Activated CD4-positive, alpha-beta memory T cell treated with anti-CD3 and anti-CD28 coated beads for 36 hours (primary cell): Measurements from ENCODE around the gene LSAMP. TPM values are rescaled to one million over a fixed set of nuclear protein-coding genes. Genes with fewer than 3 reads are reported as not detected.

Source experiments
- CTCF ChIA-PET: fragments of 350-600 bp; sonication (Branson Sonifier 250); formaldehyde crosslinking; loops from one replicate; lab custom pipeline; 2021; ENCODE audit warnings: antibody characterized with exemption, inconsistent platforms; lab: Charles Lee
- POLR2A ChIA-PET: fragments of 350-600 bp; sonication (Branson Sonifier 250); formaldehyde crosslinking; loops from one replicate; lab custom pipeline; 2021; ENCODE audit warnings: antibody characterized with exemption; lab: Charles Lee
- DNase-seq: peaks from one replicate; pipeline ENCODE4 v3.0.0-alpha.2; 2020
- H3K27ac Mint-ChIP-seq: one replicate; pipeline ENCODE4 v1.8.0; 2021; ENCODE audit warnings: mixed read lengths
- H3K27me3 Mint-ChIP-seq: one replicate; pipeline ENCODE4 v1.8.0; 2021; ENCODE audit warnings: mixed read lengths
- H3K36me3 Mint-ChIP-seq: one replicate; pipeline ENCODE4 v1.8.0; 2021; ENCODE audit warnings: mixed read lengths
- H3K4me1 Mint-ChIP-seq: one replicate; pipeline ENCODE4 v1.8.0; 2021; ENCODE audit warnings: low read depth, mixed read lengths
- H3K4me3 Mint-ChIP-seq: one replicate; pipeline ENCODE4 v1.8.0; 2021; ENCODE audit warnings: mild to moderate bottlenecking, mixed read lengths
- H3K9me3 Mint-ChIP-seq: one replicate; pipeline ENCODE4 v1.8.0; 2021; ENCODE audit warnings: mixed read lengths
- intact Hi-C: fragments of 100-400 bp; cut with micrococcal nuclease; formaldehyde crosslinking; loops from one replicate; pipeline ENCODE4 v1.15.1; 2023
- total RNA-seq, 2 experiments: library from RNA; stranded (reverse); gene quantifications; one replicate each; pipeline ENCODE4 v1.2.3, GENCODE V29; 2021

Gene LSAMP
- total RNA-seq, 2 experiments from 2014 or later = not detected

GRCh38 chr3:116265320-116265695 is 180.0 kb downstream of the LSAMP start:
- CTCF ChIA-PET = no interaction called here
- DNase-seq = no peak
- no peaks in the 10 kb centered on the region for H3K36me3 Mint-ChIP-seq
- intact Hi-C loops = no loop called here
- POLR2A ChIA-PET = no interaction called here
- H3K27me3 Mint-ChIP-seq = no peaks in the 10 kb centered on the region
- H3K27ac Mint-ChIP-seq = no peak overlapping the region
- H3K9me3 Mint-ChIP-seq = peaks cover 3% of the 10 kb centered on the region
- no peak overlapping the region for H3K4me3 Mint-ChIP-seq
- H3K4me1 Mint-ChIP-seq = no peaks in the 10 kb centered on the region

GRCh38 chr3:116264546-116265319 is 180.6 kb downstream of the LSAMP start:
- ChIA-PET CTCF (no interaction called here), POLR2A (no interaction called here)
- H3K4me3 Mint-ChIP-seq = no peak overlapping the region
- H3K9me3 Mint-ChIP-seq = peaks cover 3% of the 10 kb centered on the region
- H3K27me3 Mint-ChIP-seq = no peaks in the 10 kb centered on the region
- no peaks in the 10 kb centered on the region for H3K4me1 Mint-ChIP-seq
- DNase-seq = no peak
- H3K36me3 Mint-ChIP-seq = no peaks in the 10 kb centered on the region
- intact Hi-C loops = no loop called here
- no peak overlapping the region for H3K27ac Mint-ChIP-seq

- H3K27ac Mint-ChIP-seq = no peak overlapping the region
- H3K4me3 Mint-ChIP-seq = no peak overlapping the region
- no peak for DNase-seq
- intact Hi-C loops = no loop called here
- H3K27me3 Mint-ChIP-seq = no peaks in the 10 kb centered on the region
- no peaks in the 10 kb centered on the region for H3K4me1 Mint-ChIP-seq
- H3K36me3 Mint-ChIP-seq = no peaks in the 10 kb centered on the region
- ChIA-PET POLR2A (no interaction called here), CTCF (no interaction called here)
- H3K9me3 Mint-ChIP-seq = peaks cover 3% of the 10 kb centered on the region
These were observed 181.3 kb downstream of the LSAMP start for GRCh38 chr3:116263842-116264545.

GRCh38 chr3:116260491-116260890 is 184.8 kb downstream of the LSAMP start:
- DNase-seq = no peak
- intact Hi-C loops = no loop called here
- H3K27ac Mint-ChIP-seq = no peak overlapping the region
- H3K27me3 Mint-ChIP-seq = no peaks in the 10 kb centered on the region
- peaks cover 3% of the 10 kb centered on the region for H3K9me3 Mint-ChIP-seq
- H3K36me3 Mint-ChIP-seq = no peaks in the 10 kb centered on the region
- no peaks in the 10 kb centered on the region for H3K4me1 Mint-ChIP-seq
- no peak overlapping the region for H3K4me3 Mint-ChIP-seq
- ChIA-PET CTCF (no interaction called here), POLR2A (no interaction called here)

- H3K36me3 Mint-ChIP-seq = no peaks in the 10 kb centered on the region
- no peaks in the 10 kb centered on the region for H3K27me3 Mint-ChIP-seq
- H3K27ac Mint-ChIP-seq = no peak overlapping the region
- H3K9me3 Mint-ChIP-seq = peaks cover 3% of the 10 kb centered on the region
- CTCF ChIA-PET = no interaction called here
- H3K4me3 Mint-ChIP-seq = no peak overlapping the region
- POLR2A ChIA-PET = no interaction called here
- intact Hi-C loops = no loop called here
- H3K4me1 Mint-ChIP-seq = no peaks in the 10 kb centered on the region
- DNase-seq = no peak
These were observed 185.3 kb downstream of the LSAMP start for GRCh38 chr3:116259984-116260383.

- no peak overlapping the region for H3K4me3 Mint-ChIP-seq
- H3K4me1 Mint-ChIP-seq = no peaks in the 10 kb centered on the region
- CTCF ChIA-PET = no interaction called here
These were observed 188.3 kb downstream of the LSAMP start for GRCh38 chr3:116256843-116257485.

GRCh38 chr3:116254541-116254940 is 190.7 kb downstream of the LSAMP start:
- no peak overlapping the region for H3K4me3 Mint-ChIP-seq

More at GRCh38 chr3:116256843-116257485, 188.3 kb downstream of the LSAMP start:
- Mint-ChIP-seq H3K9me3 (no peaks in the 10 kb centered on the region), H3K27me3 (no peaks in the 10 kb centered on the region), H3K27ac (no peak overlapping the region), H3K36me3 (no peaks in the 10 kb centered on the region)
- no peak for DNase-seq
- POLR2A ChIA-PET = no interaction called here
- intact Hi-C loops = no loop called here

GRCh38 chr3:116253511-116253910 is 191.8 kb downstream of the LSAMP start:
- POLR2A ChIA-PET = no interaction called here
- no peak for DNase-seq
- H3K9me3 Mint-ChIP-seq = no peaks in the 10 kb centered on the region
- no peak overlapping the region for H3K4me3 Mint-ChIP-seq
- H3K27me3 Mint-ChIP-seq = no peaks in the 10 kb centered on the region
- intact Hi-C loops = no loop called here
- H3K36me3 Mint-ChIP-seq = no peaks in the 10 kb centered on the region
- H3K4me1 Mint-ChIP-seq = no peaks in the 10 kb centered on the region
- CTCF ChIA-PET = no interaction called here
- no peak overlapping the region for H3K27ac Mint-ChIP-seq

More at GRCh38 chr3:116254541-116254940, 190.7 kb downstream of the LSAMP start:
- POLR2A ChIA-PET = no interaction called here
- no peak overlapping the region for H3K27ac Mint-ChIP-seq
- H3K36me3 Mint-ChIP-seq = no peaks in the 10 kb centered on the region
- H3K9me3 Mint-ChIP-seq = no peaks in the 10 kb centered on the region
- no peaks in the 10 kb centered on the region for H3K27me3 Mint-ChIP-seq
- H3K4me1 Mint-ChIP-seq = no peaks in the 10 kb centered on the region
- no peak for DNase-seq
- intact Hi-C loops = no loop called here
- CTCF ChIA-PET = no interaction called here

- no peak for DNase-seq
- Mint-ChIP-seq H3K36me3 (no peaks in the 10 kb centered on the region), H3K4me1 (no peaks in the 10 kb centered on the region), H3K27ac (no peak overlapping the region), H3K27me3 (no peaks in the 10 kb centered on the region), H3K4me3 (no peak overlapping the region), H3K9me3 (no peaks in the 10 kb centered on the region)
- intact Hi-C loops = no loop called here
- ChIA-PET POLR2A (no interaction called here), CTCF (no interaction called here)
These were observed 197.7 kb downstream of the LSAMP start for GRCh38 chr3:116247605-116248004.

- Mint-ChIP-seq H3K4me3 (no peak overlapping the region), H3K27me3 (no peaks in the 10 kb centered on the region), H3K4me1 (no peaks in the 10 kb centered on the region), H3K27ac (no peak overlapping the region), H3K9me3 (no peaks in the 10 kb centered on the region), H3K36me3 (no peaks in the 10 kb centered on the region)
- ChIA-PET POLR2A (no interaction called here), CTCF (no interaction called here)
- intact Hi-C loops = no loop called here
- DNase-seq = no peak
These were observed 198.8 kb downstream of the LSAMP start for GRCh38 chr3:116246406-116246980.

GRCh38 chr3:116242825-116243224 is 202.5 kb downstream of the LSAMP start:
- Mint-ChIP-seq H3K36me3 (no peaks in the 10 kb centered on the region), H3K27me3 (no peaks in the 10 kb centered on the region), H3K4me3 (no peak overlapping the region), H3K27ac (no peak overlapping the region), H3K9me3 (no peaks in the 10 kb centered on the region), H3K4me1 (no peaks in the 10 kb centered on the region)
- no peak for DNase-seq
- intact Hi-C loops = no loop called here
- POLR2A ChIA-PET = no interaction called here
- CTCF ChIA-PET = no interaction called here

- no peak for DNase-seq
- ChIA-PET POLR2A (interaction anchor here (0.6 kb wide), 1 partner anchor 523 kb away, joined by 3 read pairs; no protein-coding TSS in a partner anchor), CTCF (no interaction called here)
- Mint-ChIP-seq H3K4me3 (no peak overlapping the region), H3K9me3 (no peaks in the 10 kb centered on the region), H3K27ac (no peak overlapping the region), H3K36me3 (no peaks in the 10 kb centered on the region), H3K27me3 (no peaks in the 10 kb centered on the region), H3K4me1 (no peaks in the 10 kb centered on the region)
- intact Hi-C loops = no loop called here
These were observed 203.6 kb downstream of the LSAMP start for GRCh38 chr3:116241677-116242076.
